Epidermal melanocyte (primary cell): ENCODE results near the gene COX6B2.
"Not testable (repeated sequence)": the region's sequence is repeated elsewhere in the genome, so short reads cannot be mapped to it uniquely, and the experiment has no call there.

ENCODE experiments used
- DNase-seq: peaks from one replicate; pipeline ENCODE4 v3.0.0; 2011; ENCODE audit warnings: low spot score; ENCODE audit not compliant: insufficient read length

COX6B2 gene, protein sequence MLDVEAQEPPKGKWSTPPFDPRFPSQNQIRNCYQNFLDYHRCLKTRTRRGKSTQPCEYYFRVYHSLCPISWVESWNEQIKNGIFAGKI

DNA sequence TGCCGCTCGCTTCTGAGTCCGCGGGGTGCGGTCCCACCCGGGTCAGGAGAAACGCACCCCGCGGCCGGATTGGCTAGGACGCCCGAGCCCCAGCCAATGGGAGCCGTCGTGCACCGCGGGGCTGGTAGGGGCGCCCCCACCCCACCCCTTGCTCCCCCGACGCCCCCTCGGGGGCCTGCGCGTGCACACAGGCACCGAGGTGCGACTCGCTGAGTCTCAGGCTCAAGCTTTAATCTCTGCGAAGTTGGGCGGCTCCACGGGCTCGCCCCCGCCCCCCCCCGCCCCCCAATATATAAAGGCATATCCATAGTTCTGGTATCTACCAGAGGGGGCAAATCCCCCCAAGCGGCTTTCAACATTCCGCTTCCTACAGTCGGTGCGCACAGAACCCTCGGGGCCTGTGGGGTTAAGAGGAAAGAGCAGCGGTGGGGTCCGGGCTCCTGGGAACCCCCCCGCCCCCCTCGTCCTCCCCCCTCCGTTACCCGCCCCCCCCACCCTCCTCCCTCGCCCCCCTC is at the start of gene COX6B2:
COX6B2 (minus strand) TSS at position 22 of the 515 bp plus-strand sequence. CDS start 198 bp downstream, outside the sequence.
- DNase-seq, result no peak

DNA sequence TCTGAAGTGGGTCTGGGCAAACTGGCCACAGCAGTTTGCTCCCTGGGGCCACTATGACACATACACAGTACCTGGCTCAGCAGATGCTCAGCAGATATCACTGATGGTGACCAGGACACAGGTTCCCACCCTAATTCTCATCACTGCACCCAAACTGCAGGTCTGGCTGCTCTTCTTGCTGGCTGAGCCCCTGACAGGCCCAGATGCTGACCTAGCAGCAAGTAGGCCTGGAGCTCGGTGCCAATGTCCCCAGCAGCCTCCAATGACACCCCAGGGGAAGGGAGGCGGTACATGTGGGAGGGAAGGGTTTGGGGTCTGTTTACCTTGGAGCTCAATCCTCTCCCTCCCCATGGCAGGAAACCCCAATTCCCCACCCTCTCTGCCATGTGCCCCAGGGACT is 48.0 kb upstream of the COX6B2 start:
- DNase-seq, result no peak

DNA sequence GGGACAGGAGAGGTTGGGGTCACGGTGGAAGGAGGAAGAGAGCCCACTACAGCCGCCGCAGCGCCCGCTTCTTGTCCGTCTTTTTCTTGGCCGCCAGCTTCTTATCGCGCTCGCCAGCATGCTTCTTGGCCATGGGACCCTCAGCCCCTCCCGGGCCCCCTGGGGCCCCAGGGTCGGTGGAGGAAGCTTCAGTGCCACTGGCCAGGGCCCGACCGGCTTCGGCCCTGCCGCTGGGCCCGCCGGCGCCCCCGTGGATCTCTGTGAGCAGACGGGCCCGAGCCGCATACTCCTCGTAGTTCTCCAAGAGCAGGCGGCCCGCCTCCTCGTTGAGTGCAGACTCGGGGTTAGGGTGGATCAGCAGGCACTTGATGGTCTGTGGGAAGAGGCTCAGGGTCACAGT is 46.9 kb upstream of the COX6B2 start:
- not testable (repeated sequence) for DNase-seq

DNA sequence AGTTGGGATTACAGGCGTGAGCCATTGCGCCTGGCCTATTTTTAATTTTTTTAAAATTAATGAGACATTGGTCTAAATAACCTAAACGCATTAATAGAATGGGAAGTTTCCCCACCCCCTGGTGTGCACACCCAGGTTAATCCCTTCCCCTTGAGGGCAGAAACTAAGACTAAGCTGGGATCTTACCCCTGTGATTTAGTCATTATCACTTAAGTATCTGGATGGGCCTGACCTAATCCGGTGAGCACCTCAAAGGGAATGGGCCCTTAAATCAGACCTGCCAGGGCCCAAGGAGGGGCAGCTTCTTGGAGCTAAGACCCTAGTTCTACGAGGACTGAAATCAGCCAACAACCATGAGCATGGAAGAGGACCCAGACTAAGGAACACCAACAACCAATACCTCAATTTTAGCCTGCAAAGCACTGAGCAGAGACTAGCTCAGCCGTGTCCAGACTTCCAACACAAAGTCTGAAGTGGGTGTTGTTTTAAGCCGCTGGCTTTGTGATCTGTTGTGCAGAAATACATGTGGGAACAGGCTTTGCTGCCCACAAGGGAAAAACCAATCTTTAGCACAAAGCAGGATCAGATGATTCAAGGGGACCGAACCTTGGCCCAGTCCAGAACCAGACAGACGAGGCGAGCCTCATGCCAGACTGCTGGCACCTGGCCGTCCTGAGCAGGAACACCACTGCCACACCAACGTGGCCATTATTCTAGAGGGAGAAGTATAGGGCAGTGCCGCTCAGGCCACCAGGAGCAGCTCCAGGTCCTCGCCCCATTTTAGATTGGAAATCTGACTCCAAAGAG is 46.0 kb upstream of the COX6B2 start:
- DNase-seq, result no peak

DNA sequence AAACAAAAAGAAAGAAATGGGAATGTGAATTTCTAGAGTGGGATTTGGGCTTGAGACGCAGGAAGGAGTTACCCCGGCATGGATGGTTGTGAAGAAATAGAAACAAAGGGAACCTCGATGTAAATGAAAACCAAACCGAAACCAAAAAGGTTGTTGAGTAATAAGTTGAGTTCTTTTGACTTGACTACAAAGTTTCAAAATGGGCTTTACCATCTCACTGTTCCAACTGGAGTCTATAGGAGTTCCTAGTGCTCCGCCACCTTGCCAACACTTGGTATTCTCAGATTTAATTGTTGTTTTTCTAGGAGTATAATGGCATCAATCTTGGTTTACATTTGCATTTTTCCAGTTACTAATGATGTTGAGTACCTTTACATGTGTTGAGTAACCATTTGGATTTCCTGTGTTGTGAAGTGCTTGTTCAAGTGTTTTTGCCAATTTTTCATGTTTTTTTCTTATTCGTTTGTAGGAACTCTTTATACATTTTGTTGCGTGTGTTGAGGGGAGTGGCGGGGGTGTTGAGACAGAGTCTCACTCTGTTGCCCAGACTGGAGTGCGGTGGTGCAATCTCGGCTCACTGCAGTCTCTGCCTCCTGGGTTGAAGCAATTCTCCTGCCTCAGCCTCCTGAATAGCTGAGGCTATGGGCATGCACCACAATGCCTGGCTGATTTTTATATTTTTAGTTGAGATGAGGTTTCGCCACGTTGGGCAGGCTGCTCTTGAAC is 43.8 kb upstream of the COX6B2 start:
- no peak for DNase-seq

DNA sequence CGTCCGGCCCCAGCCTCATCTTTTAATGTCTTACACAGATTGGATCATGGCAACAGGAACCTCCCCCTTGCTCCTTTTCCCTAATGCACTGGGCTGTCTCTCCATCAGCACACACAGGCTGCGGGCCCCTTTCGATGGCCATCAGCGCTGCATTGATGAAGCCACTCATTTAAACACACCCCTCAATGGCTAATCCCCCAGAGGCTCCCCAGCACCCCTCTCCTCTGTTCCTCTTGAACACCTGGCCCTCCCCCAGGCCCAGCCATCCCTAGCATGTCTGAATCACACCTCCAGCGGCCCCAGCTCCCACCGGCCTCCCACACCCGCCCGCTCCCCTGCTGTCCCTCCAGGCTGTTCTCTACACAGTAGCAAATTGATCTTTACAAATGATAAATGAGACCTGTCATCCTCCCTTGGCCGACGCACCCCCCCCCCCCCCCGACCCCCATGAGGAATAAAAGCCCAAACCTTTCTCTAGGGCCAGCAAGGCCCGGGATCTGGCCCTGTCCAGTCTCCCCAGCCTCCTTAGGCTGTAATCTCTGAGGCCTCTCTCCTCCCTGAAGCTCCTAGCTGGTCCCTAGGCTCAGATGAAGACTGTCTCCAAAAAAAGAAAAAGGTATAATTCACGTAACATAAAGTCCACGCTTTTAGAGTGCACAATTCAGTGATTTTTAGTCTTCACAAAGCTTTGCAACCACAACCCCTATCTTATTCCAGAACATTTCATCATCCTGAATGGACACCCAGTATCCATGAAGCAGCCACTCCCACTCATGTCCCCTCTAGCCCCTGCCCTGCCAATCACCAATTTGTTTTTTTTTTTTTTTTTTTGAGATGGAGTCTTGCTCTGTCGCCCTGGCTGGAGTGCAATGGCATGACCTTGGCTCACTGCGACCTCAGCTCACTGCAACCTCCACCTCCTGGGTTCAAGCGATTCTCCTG is 38.6 kb upstream of the COX6B2 start:
- no peak for DNase-seq

DNA sequence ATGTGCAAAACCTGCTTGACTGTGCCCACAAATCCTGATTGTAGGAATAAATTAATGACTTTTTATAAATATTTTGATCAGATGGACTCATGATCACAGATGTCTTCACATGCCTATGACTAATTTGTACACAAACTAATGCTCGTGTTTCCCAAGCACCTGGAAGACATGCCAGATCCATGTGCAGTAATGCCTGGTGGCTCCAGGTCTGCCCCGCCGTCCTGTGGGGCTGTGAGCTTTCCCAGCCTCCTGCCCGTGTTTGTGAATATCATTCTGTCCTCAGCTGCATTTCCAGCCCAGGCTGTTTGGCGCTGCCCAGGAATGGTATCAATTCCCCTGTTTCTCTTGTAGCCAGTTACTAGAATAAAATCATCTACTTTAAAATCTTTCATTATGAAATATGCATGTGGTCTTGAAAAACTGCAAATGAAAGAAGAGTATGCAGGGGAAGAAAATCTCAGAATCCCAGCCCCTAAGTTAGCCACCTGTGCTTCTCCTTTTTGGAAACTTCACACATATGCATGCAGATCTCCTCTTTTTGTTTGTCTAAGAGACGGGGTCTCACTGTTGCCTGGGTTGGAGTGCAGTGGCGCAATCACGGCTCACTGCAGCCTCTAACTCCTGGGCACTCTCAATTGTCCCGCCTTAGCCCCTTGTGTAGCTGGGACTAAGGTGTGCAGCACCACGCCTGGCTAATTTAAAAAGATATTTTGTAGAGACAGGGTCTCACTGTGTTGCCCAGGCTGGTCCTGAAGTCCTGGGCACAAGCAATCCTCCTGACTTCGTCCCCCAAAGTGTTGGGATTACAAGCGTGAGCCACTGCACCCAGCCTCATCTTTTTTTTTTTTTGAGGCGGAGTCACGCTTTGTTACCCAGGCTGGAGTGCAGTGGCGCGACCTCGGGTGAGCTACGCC is 37.4 kb upstream of the COX6B2 start:
- peak; percentile 13 for DNase-seq

DNA sequence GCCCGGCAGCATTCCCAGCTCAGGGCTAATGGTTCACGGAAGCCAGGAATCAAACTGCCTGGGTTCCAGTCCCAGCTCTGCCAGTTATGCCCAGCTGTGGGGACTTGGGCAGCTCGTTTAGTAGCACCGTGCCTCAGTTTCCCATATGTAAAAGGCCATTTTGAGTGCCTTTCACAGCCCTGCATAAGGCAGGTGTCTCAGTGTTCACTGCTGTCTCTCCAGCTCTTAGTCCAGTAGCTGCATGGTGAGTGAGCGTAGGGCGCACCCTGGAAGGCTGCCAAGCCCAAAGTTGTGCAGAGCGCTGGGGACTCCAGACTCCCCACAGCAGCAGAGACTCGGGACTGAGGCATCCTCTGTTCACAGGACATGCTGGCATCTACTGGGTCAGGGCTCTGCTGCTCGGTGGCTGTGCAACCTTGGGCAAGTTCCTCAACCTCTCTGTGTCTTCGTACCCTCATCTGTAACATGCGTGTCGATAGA is 36.7 kb upstream of the COX6B2 start:
- no peak for DNase-seq

DNA sequence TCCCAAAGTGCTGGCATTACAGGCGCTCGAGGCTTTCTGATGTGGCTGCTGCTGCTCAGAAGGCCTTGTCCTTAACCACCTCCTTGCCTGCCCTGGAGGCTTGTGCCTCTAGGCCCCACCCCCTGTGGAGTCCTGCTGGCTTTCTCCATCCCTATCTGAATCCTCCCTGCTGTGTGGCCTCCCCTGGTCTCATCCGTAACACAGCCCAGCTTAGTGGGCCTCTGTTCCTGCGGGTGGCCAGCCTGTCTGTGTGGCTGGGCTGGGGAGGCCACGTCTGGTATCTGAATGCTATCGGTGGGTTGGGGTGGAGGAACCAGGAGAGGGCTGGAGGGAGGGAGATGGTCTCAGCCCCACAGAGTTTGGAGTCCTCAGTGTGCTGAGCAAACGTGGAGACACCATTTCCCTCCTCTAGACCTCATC is 36.0 kb upstream of the COX6B2 start:
- DNase-seq, result no peak

DNA sequence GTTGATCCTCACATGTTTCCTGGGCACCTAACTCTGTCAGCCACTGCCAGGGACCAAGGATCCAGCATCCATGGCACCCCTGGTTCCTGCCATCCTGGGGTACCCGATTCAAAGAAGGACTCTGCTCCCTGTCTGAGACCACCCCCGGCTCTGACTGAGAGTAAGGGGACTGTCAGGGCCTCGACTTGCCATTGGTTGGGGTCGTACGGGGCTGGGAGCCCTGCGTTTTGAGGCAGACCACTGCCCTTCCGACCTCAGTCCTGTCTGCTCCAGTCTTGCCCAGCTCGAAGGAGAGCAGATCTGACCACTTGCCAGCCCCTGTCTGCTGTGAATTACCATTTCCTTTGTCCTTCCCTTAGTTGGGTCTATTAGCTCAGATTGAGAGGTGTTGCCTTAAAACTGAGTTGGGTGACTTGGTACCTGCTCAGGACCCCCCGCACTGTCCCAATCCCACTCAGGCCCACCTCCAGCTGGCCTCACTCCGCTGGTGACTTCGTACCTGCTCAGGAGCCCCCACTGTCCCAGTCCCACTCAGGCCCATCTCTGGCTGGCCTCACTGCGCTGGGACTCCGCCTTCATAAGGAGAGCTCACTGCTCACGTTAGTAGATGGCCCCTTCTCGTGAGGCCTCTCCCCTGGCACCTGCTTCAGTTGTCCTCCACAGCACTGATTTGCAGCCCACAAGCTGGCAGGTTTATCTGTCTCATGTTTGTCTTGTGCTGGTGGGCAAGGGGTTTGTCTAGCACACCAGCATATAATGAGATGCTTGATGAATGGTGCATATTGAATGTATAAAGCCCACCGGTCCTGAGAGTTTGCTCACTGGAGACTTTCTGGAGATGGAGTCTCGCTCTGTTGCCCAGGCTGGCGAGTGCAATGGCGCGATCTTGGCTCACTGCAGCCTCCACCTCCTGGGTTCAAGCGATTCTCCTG is 35.1 kb upstream of the COX6B2 start:
- no peak for DNase-seq

DNA sequence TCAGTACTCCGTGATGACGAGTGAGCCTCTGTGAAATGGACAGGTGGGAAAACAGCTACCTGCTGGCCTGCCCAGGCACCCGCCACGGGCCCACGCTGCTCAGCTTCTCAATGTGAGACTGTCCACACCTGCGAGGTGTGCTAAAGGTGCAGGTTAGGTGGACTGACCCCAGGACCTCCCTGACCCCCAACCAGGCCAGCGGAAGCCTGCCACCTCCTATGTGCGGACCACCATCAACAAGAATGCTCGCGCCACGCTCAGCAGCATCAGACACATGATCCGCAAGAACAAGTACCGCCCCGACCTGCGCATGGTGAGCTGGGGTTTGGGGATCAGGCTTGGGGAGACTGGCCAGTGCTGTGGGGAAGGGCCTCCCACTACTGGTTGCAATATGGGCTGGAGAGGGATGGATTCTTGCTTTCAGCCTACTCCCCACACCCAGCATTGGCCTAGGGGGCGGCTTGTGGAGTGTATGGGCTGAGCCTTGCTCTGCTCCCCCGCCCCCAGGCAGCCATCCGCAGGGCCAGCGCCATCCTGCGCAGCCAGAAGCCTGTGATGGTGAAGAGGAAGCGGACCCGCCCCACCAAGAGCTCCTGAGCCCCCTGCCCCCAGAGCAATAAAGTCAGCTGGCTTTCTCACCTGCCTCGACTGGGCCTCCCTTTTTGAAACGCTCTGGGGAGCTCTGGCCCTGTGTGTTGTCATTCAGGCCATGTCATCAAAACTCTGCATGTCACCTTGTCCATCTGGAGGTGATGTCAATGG is 33.4 kb upstream of the COX6B2 start:
- DNase-seq, result no peak

DNA sequence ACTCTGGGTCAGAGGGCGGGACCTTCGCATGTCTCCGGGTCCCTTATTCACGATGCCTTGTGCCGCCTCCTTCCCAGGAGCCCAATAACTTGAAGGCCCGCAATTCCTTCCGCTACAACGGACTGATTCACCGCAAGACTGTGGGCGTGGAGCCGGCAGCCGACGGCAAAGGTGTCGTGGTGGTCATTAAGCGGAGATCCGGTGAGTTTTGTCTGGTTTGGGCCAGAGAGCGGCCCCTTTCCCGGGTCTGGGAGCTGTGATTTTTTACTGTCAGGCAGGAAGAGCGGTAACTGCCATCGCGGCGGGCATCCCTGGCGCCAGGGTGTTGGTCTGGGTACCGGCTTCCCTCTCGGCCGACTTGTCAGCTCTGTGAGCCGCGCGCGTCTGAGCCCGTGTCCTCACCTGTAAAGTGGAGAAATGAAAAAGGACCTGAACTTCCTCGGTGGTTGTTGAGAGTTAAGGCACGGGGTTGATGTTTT is 32.0 kb upstream of the COX6B2 start:
- DNase-seq, result no peak

DNA sequence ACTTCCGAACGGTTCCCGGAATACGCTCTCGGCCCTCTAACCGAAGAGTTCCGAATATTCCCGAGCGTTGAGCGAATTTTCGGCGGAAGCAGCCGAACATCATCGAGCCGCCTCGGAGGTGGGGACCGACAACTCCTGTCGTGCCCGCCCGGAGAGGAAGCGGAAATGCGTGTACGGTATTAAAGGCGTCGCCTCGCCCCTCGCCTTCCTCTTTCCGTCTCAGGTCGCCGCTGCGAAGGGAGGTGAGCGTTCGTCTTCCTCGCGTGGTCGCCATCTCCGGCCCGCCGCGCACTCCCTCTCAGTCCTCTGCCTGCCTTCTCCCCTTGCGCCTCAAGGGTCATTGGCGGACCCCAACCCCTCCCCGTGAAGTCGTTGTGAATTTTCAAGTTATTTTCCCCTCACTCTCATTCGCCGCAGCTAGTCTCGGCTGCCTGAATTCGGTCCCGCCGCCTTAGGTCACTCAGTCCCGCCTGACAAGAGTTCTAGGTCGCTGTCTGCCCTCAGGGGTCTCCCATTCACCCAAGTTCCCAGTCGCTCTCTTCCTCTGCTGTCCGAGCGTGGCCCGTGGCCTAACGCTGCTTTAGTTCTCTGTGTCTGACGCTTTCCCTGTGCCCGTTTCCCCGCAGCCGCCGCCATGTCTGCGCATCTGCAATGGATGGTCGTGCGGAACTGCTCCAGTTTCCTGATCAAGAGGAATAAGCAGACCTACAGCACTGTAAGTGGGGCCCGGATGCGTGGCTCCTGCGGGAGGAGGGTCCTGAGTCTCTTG is 31.4 kb upstream of the COX6B2 start, which contains the start of gene RPL28:
RPL28 (plus strand) TSS at position 209 of the 769 bp plus-strand sequence; CDS start at position 635, 426 bp downstream.
- peak; percentile 96 for DNase-seq

DNA sequence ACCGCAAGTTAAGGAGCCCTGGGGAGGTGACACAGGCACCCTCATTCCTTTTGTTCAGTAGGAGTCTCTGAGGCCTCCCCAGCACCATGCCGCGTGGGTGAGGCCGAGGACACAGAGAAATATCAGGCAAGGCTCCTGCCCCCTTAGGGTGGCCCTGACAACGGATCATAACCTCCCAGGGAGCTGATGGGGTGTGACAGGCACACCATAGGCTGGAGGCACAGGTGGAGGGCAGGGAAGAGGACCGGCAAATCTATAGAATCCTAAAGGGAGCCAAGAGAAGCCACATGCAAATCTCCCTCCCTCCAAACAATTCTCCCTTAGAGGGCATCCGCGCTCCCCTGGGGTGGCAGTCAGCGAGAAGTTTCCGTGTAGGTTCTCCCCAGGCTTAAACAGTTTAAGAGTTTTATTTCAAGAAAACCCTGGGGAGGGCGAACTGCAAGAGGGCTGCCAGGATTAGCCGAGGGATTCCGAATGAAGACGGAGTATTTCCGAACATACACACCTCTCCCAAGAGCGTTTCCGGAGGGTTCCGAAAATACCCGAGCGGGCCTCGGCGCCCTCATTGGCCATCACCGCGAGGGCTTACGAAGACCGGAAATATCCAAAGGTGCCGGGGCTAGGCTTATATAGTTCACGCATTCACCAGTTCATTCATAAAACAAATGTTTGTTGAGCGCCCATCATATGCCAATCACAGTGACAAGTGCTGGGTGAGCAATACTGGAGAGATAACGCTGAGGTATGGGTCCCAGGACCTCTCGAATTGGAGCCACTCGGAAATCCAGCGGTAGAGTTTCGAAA is 30.6 kb upstream of the COX6B2 start:
- peak; percentile 100 for DNase-seq

DNA sequence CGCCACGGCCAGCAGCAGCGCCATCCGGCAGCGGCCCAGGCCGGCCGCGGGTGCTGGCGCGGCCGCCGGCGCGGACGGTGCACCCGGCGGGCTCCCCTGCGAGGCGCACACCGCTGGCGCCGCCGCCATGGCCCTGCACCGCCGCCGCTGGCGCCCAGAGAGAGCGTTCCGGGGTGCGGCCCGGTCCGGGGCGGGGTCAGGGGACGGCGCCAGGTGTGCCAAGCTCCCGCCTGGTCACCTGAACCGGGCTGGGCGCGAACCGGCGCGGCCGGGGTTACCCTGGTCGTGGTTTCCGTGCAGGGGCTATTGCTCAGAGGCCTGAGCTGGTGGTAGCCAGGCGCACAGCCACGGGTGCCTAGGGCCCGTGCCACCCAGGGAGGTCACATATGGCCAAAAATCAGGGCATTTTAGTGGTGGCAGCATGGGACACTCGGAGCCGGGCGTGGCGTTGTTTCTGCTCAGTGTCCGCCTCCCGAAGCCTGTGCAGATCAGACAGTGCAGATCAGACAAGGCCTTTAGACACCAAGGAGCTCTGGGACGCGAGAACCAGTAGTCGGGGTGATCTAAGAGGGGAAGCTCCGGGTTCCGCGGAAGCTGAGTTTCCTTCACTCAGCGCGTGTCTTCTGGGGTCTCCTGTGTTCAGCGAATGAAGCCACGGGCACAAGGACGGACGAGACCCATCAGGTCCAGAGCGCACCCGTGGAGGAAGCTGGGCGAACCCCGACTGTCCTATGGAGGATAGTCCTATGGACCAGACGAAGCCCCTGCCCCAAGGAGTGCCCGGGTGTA is 29.8 kb upstream of the COX6B2 start, which contains the start of gene TMEM238:
TMEM238 (minus strand) TSS at position 162 of the 789 bp plus-strand sequence; CDS start at position 129, 33 bp downstream.
- DNase-seq, result no peak
